C4-2B (cell line): Measurements from ENCODE around the gene LIPC.

ENCODE experiments used
- CTCF ChIP-seq: fragments of 450-650 bp; conservative IDR thresholded peaks from 2 replicates; pipeline ENCODE4 v1.5.1; 2017; ENCODE audit warnings: mild to moderate bottlenecking
- ZFX ChIP-seq: fragments of 450-650 bp; IDR thresholded peaks from 2 replicates; pipeline ENCODE4 v1.6.1; 2017

GRCh38 chr15:58434334-58434875 lies 2.6 kb downstream of the LIPC start:
- TF ChIP-seq CTCF (no peak), ZFX (no peak)
